B cell (primary cell): ENCODE data around the gene NBEA. TPM values are rescaled to one million over a fixed set of nuclear protein-coding genes. Genes with fewer than 3 reads are reported as not detected.

ENCODE experiments used
- ATAC-seq: fragments of 200-7000 bp; cut with Tn5 transposase; one replicate; pipeline ENCODE4 v1.10.0; 2021; ENCODE audit warnings: low read depth, mild to moderate bottlenecking, moderate number of reproducible peaks, moderate library complexity
- CTCF ChIA-PET: fragments of 350-600 bp; sonication (Branson Sonifier 250); formaldehyde crosslinking; loops from one replicate; lab custom pipeline; 2021; ENCODE audit warnings: antibody characterized with exemption, inconsistent platforms; lab: Charles Lee
- POLR2A ChIA-PET: fragments of 350-600 bp; sonication (Branson Sonifier 250); formaldehyde crosslinking; loops from one replicate; lab custom pipeline; 2021; ENCODE audit warnings: antibody characterized with exemption; lab: Charles Lee
- DNase-seq: peaks from one replicate; pipeline ENCODE4 v3.0.0; 2013
- H2AFZ ChIP-seq: 2 replicates; pipeline ENCODE4 v1.6.1; 2012; ENCODE audit warnings: mild to moderate bottlenecking, low read depth, low read length; ENCODE audit not compliant: insufficient read depth, poor library complexity, severe bottlenecking
- H3K27ac ChIP-seq, 2 donors: 1 replicate in 1 of 2; 2 replicates in 1 of 2; pipeline ENCODE4 v1.5.1; 2012 to 2013; ENCODE audit warnings: low read length in 2 of 2, mild to moderate bottlenecking in 2 of 2, moderate library complexity in 1 of 2
- H3K27me3 ChIP-seq, 4 experiments: fragments of 200-600 bp in 1 of 4; sonication (generic) in 1 of 4; replicated peaks in 1 of 4; 1 replicate in 2 of 4; 2 replicates in 2 of 4; pipeline versions ENCODE4 v1.6.1 to v1.7.0; 2013 to 2016; ENCODE audit warnings: low read length in 3 of 4, mild to moderate bottlenecking in 2 of 4, mixed read lengths in 1 of 4, moderate library complexity in 1 of 4; ENCODE audit not compliant: insufficient read depth in 4 of 4, control insufficient read depth in 3 of 4; ENCODE audit errors: control extremely low read depth in 1 of 4
- H3K36me3 ChIP-seq, 2 experiments: replicated peaks in 1 of 2; 1 replicate in 1 of 2; 2 replicates in 1 of 2; pipeline versions ENCODE4 v1.6.1 to v1.7.1; 2013; ENCODE audit warnings: low read length in 1 of 2; ENCODE audit not compliant: insufficient read depth in 2 of 2, control insufficient read depth in 1 of 2; ENCODE audit errors: control extremely low read depth in 1 of 2, extremely low read depth in 1 of 2
- H3K4me1 ChIP-seq, 2 donors: fragments of 200-600 bp in 1 of 2; sonication (generic) in 1 of 2; 1 replicate in 1 of 2; 2 replicates in 1 of 2; pipeline versions ENCODE4 v1.5.1 to v1.6.1; 2013 to 2017; ENCODE audit warnings: low read length in 2 of 2; ENCODE audit not compliant: control insufficient read depth in 2 of 2, insufficient read depth in 2 of 2
- H3K4me2 ChIP-seq: replicated peaks from 2 replicates; pipeline ENCODE3; 2012; ENCODE audit warnings: mild to moderate bottlenecking, low read depth, low read length; ENCODE audit not compliant: poor library complexity, severe bottlenecking
- H3K4me3 ChIP-seq, 5 experiments: fragments of 200-600 bp in 1 of 5; sonication (generic) in 1 of 5; 1 replicate in 3 of 5; 2 replicates in 2 of 5; pipeline versions ENCODE4 v1.5.1 to v1.7.0; 2011 to 2016; ENCODE audit warnings: low read length in 4 of 5, mild to moderate bottlenecking in 4 of 5, low read depth in 2 of 5, control low read depth in 1 of 5, moderate library complexity in 1 of 5; ENCODE audit not compliant: insufficient read depth in 1 of 5; ENCODE audit errors: control extremely low read depth in 1 of 5, extremely low read depth in 1 of 5
- H3K79me2 ChIP-seq: fragments of 200-600 bp; sonication (generic); one replicate; pipeline ENCODE4 v1.6.0; 2016; ENCODE audit warnings: low read length; ENCODE audit not compliant: control insufficient read depth, insufficient read depth
- H3K9ac ChIP-seq: fragments of 200-600 bp; sonication (generic); 2 replicates; pipeline ENCODE4 v1.6.1; 2017; ENCODE audit warnings: mild to moderate bottlenecking, low read length, moderate library complexity
- H3K9me3 ChIP-seq, 3 donors: one replicate each; pipeline versions ENCODE4 v1.6.1 to v1.7.1; 2013; ENCODE audit warnings: low read length in 2 of 3; ENCODE audit not compliant: control insufficient read depth in 2 of 3, insufficient read depth in 1 of 3; ENCODE audit errors: control extremely low read depth in 1 of 3
- H4K20me1 ChIP-seq: 2 replicates; pipeline ENCODE4 v1.6.0; 2012; ENCODE audit warnings: mild to moderate bottlenecking, low read length; ENCODE audit not compliant: insufficient read depth, control insufficient read depth, poor library complexity, severe bottlenecking
- H3K27ac Mint-ChIP-seq: one replicate; pipeline ENCODE4 v1.8.0; 2021; ENCODE audit warnings: mixed read lengths
- H3K27me3 Mint-ChIP-seq: one replicate; pipeline ENCODE4 v1.8.0; 2021; ENCODE audit warnings: mixed read lengths
- H3K4me1 Mint-ChIP-seq: one replicate; pipeline ENCODE4 v1.8.0; 2021; ENCODE audit warnings: mixed read lengths
- H3K4me3 Mint-ChIP-seq: one replicate; pipeline ENCODE4 v1.8.0; 2021; ENCODE audit warnings: mixed read lengths
- H3K9me3 Mint-ChIP-seq: one replicate; pipeline ENCODE4 v1.8.0; 2022; ENCODE audit warnings: mixed read lengths; ENCODE audit not compliant: insufficient read depth
- EZH2 ChIP-seq: IDR thresholded peaks from 2 replicates; pipeline ENCODE4 v1.6.1; 2012; ENCODE audit warnings: borderline replicate concordance, low read depth, mild to moderate bottlenecking, moderate library complexity, low read length; ENCODE audit not compliant: insufficient read depth, poor library complexity, severe bottlenecking
- WGBS: methylation state at CpG from one replicate; pipeline ENCODE4 v1.1.5; 2013; ENCODE audit warnings: missing lambda C conversion rate; ENCODE audit not compliant: insufficient coverage; 5-methylcytosine and 5-hydroxymethylcytosine counted together
- intact Hi-C: fragments of 100-400 bp; cut with micrococcal nuclease; formaldehyde crosslinking; loops from one replicate; pipeline ENCODE4 v1.10.0; 2022
- polyA plus RNA-seq: library from polyadenylated mRNA; depleted of rRNA; stranded (reverse); fragments of >200 nt; gene quantifications from 2 replicates; pipeline ENCODE4 v1.2.3, GENCODE V29; 2012
- total RNA-seq, 2 donors: library from RNA; stranded (reverse); fragments of 120-200 nt in 1 of 2; gene quantifications; 1 replicate in 1 of 2; 2 replicates in 1 of 2; pipeline versions ENCODE4 v1.2.3 to v1.2.4, GENCODE V29; 2013 to 2022
- TF ChIP-seq, protein P1 (sequence below): fragments of 200-600 bp; IDR thresholded peaks from one replicate; pipeline ENCODE4 v1.8.0; 2022; ENCODE audit warnings: antibody characterized with exemption, mild to moderate bottlenecking

The NBEA gene
- total and polyA plus RNA-seq, 2 donors (not counting 1 experiment from before 2014, with no cell fraction given), result 1.5 to 10.7 TPM

GRCh38 chr13:35621989-35622388 lies 679.9 kb downstream of the NBEA start:
- Histone ChIP-seq H3K27ac (no peak overlapping the region), H3K27me3 (no peaks in the 10 kb centered on the region), H3K4me1 (no peaks in the 10 kb centered on the region), H2AFZ (no peak overlapping the region), H3K36me3 (no peaks in the 10 kb centered on the region), H3K4me3 (no peak overlapping the region), H4K20me1 (no peaks in the 10 kb centered on the region), H3K9ac (no peak overlapping the region), H3K9me3 (no peaks in the 10 kb centered on the region), H3K4me2 (no peak overlapping the region), H3K79me2 (no peaks in the 10 kb centered on the region)
- Mint-ChIP-seq H3K9me3 (no peaks in the 10 kb centered on the region), H3K27me3 (no peaks in the 10 kb centered on the region), H3K4me3 (no peak overlapping the region), H3K27ac (no peak overlapping the region), H3K4me1 (no peaks in the 10 kb centered on the region)
- TF ChIP-seq, protein P1, sequence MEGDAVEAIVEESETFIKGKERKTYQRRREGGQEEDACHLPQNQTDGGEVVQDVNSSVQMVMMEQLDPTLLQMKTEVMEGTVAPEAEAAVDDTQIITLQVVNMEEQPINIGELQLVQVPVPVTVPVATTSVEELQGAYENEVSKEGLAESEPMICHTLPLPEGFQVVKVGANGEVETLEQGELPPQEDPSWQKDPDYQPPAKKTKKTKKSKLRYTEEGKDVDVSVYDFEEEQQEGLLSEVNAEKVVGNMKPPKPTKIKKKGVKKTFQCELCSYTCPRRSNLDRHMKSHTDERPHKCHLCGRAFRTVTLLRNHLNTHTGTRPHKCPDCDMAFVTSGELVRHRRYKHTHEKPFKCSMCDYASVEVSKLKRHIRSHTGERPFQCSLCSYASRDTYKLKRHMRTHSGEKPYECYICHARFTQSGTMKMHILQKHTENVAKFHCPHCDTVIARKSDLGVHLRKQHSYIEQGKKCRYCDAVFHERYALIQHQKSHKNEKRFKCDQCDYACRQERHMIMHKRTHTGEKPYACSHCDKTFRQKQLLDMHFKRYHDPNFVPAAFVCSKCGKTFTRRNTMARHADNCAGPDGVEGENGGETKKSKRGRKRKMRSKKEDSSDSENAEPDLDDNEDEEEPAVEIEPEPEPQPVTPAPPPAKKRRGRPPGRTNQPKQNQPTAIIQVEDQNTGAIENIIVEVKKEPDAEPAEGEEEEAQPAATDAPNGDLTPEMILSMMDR, result no peak
- TF ChIP-seq EZH2, result no peak
- POLR2A ChIA-PET, result no interaction called here
- DNase-seq (no peak), ATAC-seq (no peak)
- CTCF ChIA-PET, result interaction anchor here (2.2 kb wide), 1 partner anchor 10 kb away, joined by 11 read pairs; no protein-coding TSS in a partner anchor
- intact Hi-C loops, result no loop called here

GRCh38 chr13:35629026-35629425 lies 687.0 kb downstream of the NBEA start:
- H3K27ac Mint-ChIP-seq, result no peak overlapping the region
- no peak for DNase-seq
- no peaks in the 10 kb centered on the region for H3K4me1 ChIP-seq
- no peak overlapping the region for H3K9ac ChIP-seq
- H4K20me1 ChIP-seq, result no peaks in the 10 kb centered on the region
- H3K36me3 ChIP-seq, result no peaks in the 10 kb centered on the region
- no peak overlapping the region for H3K4me3 Mint-ChIP-seq
- WGBS, result no CpG with 5 or more reads among the region's 2 CpGs
- no peaks in the 10 kb centered on the region for H3K9me3 ChIP-seq
- no peaks in the 10 kb centered on the region for H3K9me3 Mint-ChIP-seq
- no peaks in the 10 kb centered on the region for H3K27me3 ChIP-seq
- TF ChIP-seq EZH2, result no peak
- TF ChIP-seq, protein P1, result no peak
- ATAC-seq, result no peak
- POLR2A ChIA-PET, result no interaction called here
- H3K4me2 ChIP-seq, result no peak overlapping the region
- H3K27me3 Mint-ChIP-seq, result no peaks in the 10 kb centered on the region
- no peaks in the 10 kb centered on the region for H3K4me1 Mint-ChIP-seq
- intact Hi-C loops, result no loop called here
- H2AFZ ChIP-seq, result no peak overlapping the region
- CTCF ChIA-PET, result no interaction called here
- no peaks in the 10 kb centered on the region for H3K79me2 ChIP-seq
- H3K4me3 ChIP-seq, result no peak overlapping the region
- no peak overlapping the region for H3K27ac ChIP-seq
